ENCODE measurements around the gene CLDN3. TPM values are rescaled to one million over a fixed set of nuclear protein-coding genes. Genes with fewer than 3 reads are reported as not detected.

CLDN3 gene
- total and polyA plus RNA-seq, 9 of the 15 experiments (the other 6 are each of a cell fraction or from before 2014, with no cell fraction given) = 0.29 TPM; not detected in 8

- TF ChIP-seq ZNF592 (IDR thresholded peaks at IDR 0.05) = no peak
- no peak for TF ChIP-seq ZBTB2 (IDR thresholded peaks at IDR 0.05)
- peak; percentile 54 for TF ChIP-seq USF1 (CRISPR knock-in tag; IDR thresholded peaks at IDR 0.05)
- TF ChIP-seq SPI1 (IDR thresholded peaks at IDR 0.05; ENCODE audit: borderline replicate concordance, low read depth, low read length) = no peak
- no peak for TF ChIP-seq ZNF740 (CRISPR knock-in tag; IDR thresholded peaks at IDR 0.05)
- TF ChIP-seq ZNF740 (tag; IDR thresholded peaks at IDR 0.05) = no peak
- TF ChIP-seq RBFOX2 (IDR thresholded peaks at IDR 0.05; ENCODE audit: low read depth, low read length) = peak; percentile 19; the same call in 1 of the 2 replicates
- no peak for TF ChIP-seq ZNF232 (CRISPR knock-in tag; IDR thresholded peaks at IDR 0.05)
- no peak for TF ChIP-seq SMC3 (conservative IDR thresholded peaks at IDR 0.05; ENCODE audit: insufficient read depth, low read depth, low read length)
Measured at GRCh38 chr7:73742753-73743641, 27.1 kb downstream of the CLDN3 start (continued).
